Transverse colon (tissue), 3 donors: ENCODE results near the gene GADL1.

ENCODE experiments used
- EP300 ChIP-seq: sonication (generic); formaldehyde crosslinking; IDR thresholded peaks from one replicate; pipeline ENCODE4 v1.6.1; 2017; ENCODE audit warnings: antibody characterized with exemption, low read depth
- TF ChIP-seq, protein P1 (sequence below), 5 experiments: fragments of 200-600 bp in 3 of 5; fragments of 450-650 bp in 2 of 5; sonication (generic) in 3 of 5; IDR thresholded peaks; 1 replicate in 2 of 5; 2 replicates in 3 of 5; pipeline ENCODE4 v1.5.1; 2016 to 2017; ENCODE audit warnings: antibody characterized with exemption in 5 of 5, inconsistent platforms in 3 of 5, mild to moderate bottlenecking in 2 of 5, moderate library complexity in 1 of 5

DNA sequence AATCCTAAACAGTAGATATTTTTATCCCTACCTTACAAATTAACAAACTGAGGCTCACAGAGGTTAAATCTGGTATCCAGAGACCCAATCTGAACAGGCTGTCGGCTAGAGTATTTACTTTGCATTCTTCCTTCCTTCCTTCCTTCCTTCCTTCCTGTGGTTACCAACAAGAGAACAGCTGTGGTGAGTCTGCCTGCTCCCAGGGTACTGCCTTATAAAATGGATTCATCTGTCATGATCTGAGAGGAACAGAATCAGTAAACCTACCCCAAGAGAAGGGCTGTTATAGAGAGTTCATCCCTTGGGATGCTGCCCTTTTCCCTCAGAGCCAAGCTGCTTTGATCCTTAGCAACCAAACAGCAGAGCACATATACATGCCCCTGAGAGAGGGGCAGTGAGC, 3.6 kb downstream of the GADL1 start:
- TF ChIP-seq, protein P1, sequence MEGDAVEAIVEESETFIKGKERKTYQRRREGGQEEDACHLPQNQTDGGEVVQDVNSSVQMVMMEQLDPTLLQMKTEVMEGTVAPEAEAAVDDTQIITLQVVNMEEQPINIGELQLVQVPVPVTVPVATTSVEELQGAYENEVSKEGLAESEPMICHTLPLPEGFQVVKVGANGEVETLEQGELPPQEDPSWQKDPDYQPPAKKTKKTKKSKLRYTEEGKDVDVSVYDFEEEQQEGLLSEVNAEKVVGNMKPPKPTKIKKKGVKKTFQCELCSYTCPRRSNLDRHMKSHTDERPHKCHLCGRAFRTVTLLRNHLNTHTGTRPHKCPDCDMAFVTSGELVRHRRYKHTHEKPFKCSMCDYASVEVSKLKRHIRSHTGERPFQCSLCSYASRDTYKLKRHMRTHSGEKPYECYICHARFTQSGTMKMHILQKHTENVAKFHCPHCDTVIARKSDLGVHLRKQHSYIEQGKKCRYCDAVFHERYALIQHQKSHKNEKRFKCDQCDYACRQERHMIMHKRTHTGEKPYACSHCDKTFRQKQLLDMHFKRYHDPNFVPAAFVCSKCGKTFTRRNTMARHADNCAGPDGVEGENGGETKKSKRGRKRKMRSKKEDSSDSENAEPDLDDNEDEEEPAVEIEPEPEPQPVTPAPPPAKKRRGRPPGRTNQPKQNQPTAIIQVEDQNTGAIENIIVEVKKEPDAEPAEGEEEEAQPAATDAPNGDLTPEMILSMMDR (IDR thresholded peaks at IDR 0.05), result no peak
- TF ChIP-seq EP300, result no peak
